GM19397 (cell line): Measurements from ENCODE around the gene CNTN5.

Experiments used
- ATAC-seq: cut with Tn5 transposase; IDR thresholded peaks from one replicate; pipeline ENCODE4 v1.9.1; 2021; ENCODE audit warnings: mild to moderate bottlenecking, moderate library complexity; ENCODE audit not compliant: unreplicated experiment

Gene CNTN5

GRCh38 chr11:99589771-99590170, 569.0 kb downstream of the CNTN5 start:
- ATAC-seq, result no peak

- ATAC-seq, result no peak
Measured at GRCh38 chr11:99592266-99592665, 571.5 kb downstream of the CNTN5 start.

- ATAC-seq, result no peak
Measured at GRCh38 chr11:99593197-99593596, 572.4 kb downstream of the CNTN5 start.

GRCh38 chr11:99601179-99601578, 580.4 kb downstream of the CNTN5 start:
- ATAC-seq, result no peak

- no peak for ATAC-seq
Measured at GRCh38 chr11:99614352-99614751, 593.6 kb downstream of the CNTN5 start.

- no peak for ATAC-seq
Measured at GRCh38 chr11:99630629-99631028, 609.9 kb downstream of the CNTN5 start.

GRCh38 chr11:99631618-99632017, 610.9 kb downstream of the CNTN5 start:
- no peak for ATAC-seq

GRCh38 chr11:99632969-99633368, 612.2 kb downstream of the CNTN5 start:
- ATAC-seq, result no peak

GRCh38 chr11:99634581-99634980, 613.8 kb downstream of the CNTN5 start:
- no peak for ATAC-seq

GRCh38 chr11:99638073-99638553, 617.4 kb downstream of the CNTN5 start:
- ATAC-seq, result no peak

- no peak for ATAC-seq
Measured at GRCh38 chr11:99640671-99641070, 619.9 kb downstream of the CNTN5 start.

- ATAC-seq, result no peak
Measured at GRCh38 chr11:99645934-99646333, 625.2 kb downstream of the CNTN5 start.

GRCh38 chr11:99670067-99670676, 649.4 kb downstream of the CNTN5 start:
- ATAC-seq, result no peak

- ATAC-seq, result no peak
Measured at GRCh38 chr11:99671808-99672409, 651.2 kb downstream of the CNTN5 start.

- no peak for ATAC-seq
Measured at GRCh38 chr11:99676292-99676691, 655.5 kb downstream of the CNTN5 start.

- no peak for ATAC-seq
Measured at GRCh38 chr11:99682171-99682570, 661.4 kb downstream of the CNTN5 start.

- ATAC-seq, result no peak
Measured at GRCh38 chr11:99682646-99683045, 661.9 kb downstream of the CNTN5 start.

GRCh38 chr11:99683933-99684332, 663.2 kb downstream of the CNTN5 start:
- no peak for ATAC-seq

- ATAC-seq, result no peak
Measured at GRCh38 chr11:99686838-99687237, 666.1 kb downstream of the CNTN5 start.

GRCh38 chr11:99687320-99687719, 666.6 kb downstream of the CNTN5 start:
- ATAC-seq, result no peak

GRCh38 chr11:99693941-99694492, 673.3 kb downstream of the CNTN5 start:
- ATAC-seq, result no peak

- no peak for ATAC-seq
Measured at GRCh38 chr11:99695106-99695505, 674.4 kb downstream of the CNTN5 start.
